A172 (cell line): ENCODE results near the gene TIMM8A. TPM values are rescaled to one million over a fixed set of nuclear protein-coding genes. Genes with fewer than 3 reads are reported as not detected.
A peak's percentile ranks its signal among the peaks of the same experiment; 100 is the strongest.

Source experiments
- DNase-seq: peaks from one replicate; pipeline ENCODE4 v3.0.0-alpha.2; 2015; ENCODE audit warnings: low spot score
- total RNA-seq: library from RNA; depleted of rRNA; stranded (reverse); fragments of >200 nt; shearing (Covaris generic); gene quantifications from 2 replicates; pipeline ENCODE4 v1.2.3, GENCODE V29; 2014; rRNA removed

Gene TIMM8A
- total RNA-seq = 1.8 and 3.4 TPM in 2 replicates

DNA sequence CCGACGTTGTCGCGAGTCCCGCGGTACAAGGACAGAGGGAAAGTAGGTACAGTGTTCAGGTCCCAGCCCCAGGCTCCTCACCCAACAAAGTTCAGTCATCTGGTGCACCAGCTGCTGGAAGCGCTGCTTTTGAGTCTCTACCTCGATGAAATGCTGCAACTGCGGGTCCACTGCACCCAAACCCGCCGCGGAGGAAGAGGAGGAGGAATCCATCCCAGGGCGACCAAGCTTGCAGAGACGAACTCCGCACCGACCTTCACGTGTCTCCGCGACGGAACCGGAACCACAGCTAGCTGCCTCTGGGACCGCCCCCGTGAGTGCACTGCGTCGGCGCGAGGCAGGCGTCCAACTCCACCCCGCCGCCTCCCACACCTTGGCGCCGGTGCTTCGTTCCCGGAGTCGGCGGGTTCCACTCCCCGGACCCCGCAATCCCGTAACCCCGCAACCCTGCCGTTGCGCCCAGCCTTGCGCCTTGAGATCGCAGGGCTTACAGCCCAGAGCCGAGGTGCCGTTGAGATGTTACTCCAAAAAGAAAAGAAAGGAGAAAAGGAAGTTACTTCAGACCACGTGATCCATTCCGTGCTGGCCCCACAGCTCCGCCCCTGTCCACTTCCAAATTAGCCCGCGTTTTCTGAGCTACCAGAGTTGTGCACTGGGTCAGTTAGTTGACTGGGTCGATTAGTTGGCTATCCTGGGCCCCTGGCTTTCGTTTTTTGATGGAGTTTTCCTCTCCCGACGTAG is at the start of gene TIMM8A:
TSS of gene TIMM8A (minus strand) at position 291 of the 741 bp plus-strand sequence. CDS start at position 213, 78 bp downstream.
- DNase-seq = peak; percentile 41

DNA sequence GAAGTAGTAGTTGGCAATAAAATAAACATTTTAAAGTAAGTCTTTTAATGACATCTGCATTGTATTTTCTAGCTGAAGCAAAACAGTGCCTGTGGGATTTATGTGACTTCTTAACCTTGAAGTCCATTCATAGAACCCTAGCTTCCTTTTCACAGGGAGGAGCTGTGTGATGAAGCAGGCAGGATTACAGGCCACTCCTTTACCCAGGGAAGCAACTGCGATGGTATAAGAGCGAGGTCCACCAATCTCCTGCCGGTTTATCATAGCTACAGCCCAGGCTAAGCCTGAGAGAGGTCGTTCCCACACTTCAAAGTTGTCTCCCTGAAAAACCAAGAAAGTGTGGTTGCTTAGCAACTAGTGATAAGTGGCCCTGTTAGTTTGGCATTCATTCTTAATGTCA is 49.2 kb upstream of the TIMM8A start:
- no peak for DNase-seq

DNA sequence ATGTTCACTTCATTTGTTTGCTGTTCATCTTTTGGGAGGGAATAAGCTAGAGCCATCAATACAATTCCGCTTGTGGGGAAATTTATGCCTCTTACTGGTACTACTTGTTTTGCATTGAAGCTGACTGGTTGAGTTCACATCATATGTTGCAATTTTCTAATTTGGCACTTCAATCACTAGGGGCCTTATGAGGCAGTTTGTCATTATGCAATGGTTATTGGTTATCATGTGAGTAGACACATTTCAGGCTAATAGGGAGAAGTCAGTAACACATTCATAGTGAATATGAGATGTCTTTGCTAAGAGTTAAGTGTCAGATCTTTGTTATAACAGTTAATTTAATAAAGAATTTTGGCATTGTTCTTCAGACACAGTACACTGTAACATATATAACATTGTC is 47.2 kb upstream of the TIMM8A start:
- DNase-seq = no peak

DNA sequence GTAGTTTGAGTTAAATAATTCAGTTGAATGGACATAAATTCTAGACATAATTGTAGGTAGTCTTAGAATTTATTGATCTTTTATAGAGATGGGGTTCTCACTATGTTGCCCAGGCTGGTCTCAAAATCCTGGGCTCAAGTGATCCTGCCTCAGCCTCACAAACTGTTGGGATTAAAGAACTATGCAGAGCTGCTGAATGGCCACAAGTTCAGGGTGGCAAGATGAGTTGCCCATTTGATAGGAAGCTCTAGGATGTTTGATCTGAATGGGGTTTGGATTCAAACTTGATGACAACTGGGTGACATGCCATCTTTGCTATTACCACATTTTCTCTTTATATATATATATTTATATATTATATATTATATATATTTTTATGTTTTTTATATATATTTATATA is 45.8 kb upstream of the TIMM8A start:
- DNase-seq = no peak

GRCh38 chrX:101393530-101394305 is 45.2 kb upstream of the TIMM8A start:
- no peak for DNase-seq

GRCh38 chrX:101391831-101392230 is 43.3 kb upstream of the TIMM8A start:
- no peak for DNase-seq

DNA sequence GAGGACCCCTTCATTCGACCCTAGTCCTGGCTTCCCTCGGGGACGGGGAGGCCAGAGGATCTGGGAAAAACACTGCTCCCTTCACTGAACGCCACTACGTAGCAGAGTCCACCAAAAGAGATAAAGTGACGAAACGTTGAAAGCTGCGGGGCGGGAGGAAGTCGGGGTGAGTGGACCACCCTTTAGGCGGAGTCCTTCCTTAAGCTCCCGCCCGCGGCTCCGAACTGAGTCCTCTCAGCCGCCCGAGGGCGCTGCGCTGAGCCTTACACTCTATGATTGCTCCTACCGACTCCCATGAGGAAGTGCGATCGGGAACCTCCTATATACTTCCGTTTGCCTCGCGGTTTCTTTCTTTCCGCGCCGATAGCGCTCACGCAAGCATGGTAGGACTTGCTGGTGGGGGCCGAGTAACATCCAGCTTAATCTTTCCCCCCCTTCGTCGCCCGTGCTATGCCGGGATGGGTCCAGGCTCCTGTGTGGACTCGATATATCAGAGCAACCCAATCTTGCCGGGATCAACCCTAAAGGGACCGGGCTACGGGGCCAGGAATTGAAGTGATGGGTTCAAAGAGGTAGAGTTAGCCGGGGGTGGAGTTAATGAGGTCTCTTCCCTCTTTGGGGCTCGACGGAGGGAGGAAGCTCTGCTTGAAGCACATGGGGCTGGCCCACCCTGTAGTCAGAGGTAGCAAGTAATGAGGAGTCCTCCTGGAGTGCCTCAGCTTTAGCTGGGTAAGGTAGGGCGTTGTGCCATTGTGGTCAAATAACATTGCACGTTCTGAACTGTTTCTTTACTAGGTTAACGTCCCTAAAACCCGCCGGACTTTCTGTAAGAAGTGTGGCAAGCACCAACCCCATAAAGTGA is 42.4 kb upstream of the TIMM8A start, which contains the start of gene RPL36A:
TSS of gene RPL36A (plus strand) at position 348 of the 862 bp plus-strand sequence. CDS start at position 381, 33 bp downstream.
- peak; percentile 66 for DNase-seq

DNA sequence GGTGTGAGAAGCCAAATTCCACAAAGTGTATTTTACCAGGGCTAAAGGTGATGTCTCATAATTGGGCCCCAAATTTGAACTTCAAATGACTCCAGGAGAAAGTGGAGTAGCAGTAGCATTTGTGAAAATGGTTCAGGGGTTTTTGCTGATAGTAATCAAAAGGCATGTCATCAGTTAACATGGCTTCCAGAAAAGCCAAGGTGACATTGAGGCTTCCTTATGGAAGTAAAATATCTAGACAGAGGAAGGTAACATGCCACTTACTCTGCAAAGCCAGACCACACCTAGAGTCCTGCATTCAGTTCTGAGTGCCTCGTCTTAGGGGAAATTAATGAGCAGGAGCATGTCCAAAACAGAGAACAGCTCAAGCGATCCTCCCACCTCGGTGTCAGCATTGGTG is 40.1 kb upstream of the TIMM8A start:
- DNase-seq = no peak

- no peak for DNase-seq
These were observed 38.0 kb upstream of the TIMM8A start for GRCh38 chrX:101386542-101386885.

DNA sequence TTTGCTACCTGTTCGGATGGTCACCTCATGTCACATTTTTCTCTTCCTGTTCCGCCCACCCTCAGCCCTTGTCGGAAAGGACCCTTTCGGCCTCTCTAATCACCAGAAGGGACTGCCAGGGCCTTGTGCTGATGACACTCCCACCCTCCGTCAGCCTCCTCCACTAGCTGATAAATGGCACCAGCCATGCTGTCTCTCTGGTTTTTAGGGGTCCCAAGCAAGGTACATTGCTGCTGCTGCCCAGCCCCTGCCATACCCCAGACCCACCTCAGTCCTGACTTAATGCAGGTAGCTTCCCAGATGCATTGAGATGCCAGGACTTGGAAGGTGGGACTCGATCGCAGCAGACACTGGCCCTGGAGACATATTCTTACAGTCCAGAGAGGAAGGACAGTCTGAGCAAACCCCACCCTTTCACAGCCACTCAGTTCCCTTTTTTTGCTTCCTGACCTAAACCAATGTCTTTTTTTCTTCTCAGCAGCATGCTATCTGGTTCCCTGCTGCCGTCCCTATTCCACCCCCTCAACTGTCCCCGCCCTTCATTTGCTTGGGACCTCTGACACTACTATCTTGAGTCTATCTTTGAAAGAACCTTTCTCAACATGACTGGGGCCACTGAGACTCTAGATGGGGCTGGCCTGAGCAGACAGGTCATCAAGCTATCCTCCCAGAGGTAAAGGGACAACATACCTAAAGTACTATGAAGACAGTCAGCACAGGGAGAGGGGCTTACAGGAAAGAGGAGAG is 37.4 kb upstream of the TIMM8A start, which contains the start of gene BTK:
TSS of gene BTK (minus strand) at position 397 of the 747 bp plus-strand sequence. CDS start 10,907 bp downstream, outside the sequence.
- DNase-seq = no peak

DNA sequence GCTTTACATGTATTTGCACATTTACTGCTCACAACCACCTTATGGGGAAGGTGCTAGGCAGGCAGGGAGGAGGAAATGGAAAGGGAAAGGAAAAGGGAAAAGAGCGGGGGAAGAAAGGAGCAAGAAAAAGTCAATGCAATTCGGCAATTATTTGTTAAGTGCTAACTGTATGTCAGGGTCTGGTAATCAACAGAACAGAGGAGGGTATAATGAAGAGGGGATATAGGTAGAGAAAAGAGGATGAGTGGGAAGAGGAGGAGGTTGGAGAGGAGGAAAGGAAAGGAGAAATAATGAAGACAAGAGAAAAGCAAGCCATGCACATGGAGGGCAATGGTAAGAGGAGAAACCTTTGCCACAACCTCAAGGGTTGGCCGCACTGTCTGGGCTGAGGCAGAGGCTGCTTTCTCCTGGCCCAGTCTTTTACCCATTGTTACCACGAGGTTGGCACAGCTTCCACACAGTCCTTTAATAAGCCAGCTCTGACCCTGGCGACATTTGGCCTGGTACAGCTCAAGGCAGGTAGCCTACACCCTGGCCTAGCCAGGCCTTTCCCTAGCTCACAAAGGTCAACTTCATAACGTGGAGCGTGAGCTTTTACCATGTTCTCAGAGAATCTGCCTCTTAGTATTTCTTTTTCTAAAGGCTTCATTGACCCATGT is 36.6 kb upstream of the TIMM8A start:
- DNase-seq = no peak

DNA sequence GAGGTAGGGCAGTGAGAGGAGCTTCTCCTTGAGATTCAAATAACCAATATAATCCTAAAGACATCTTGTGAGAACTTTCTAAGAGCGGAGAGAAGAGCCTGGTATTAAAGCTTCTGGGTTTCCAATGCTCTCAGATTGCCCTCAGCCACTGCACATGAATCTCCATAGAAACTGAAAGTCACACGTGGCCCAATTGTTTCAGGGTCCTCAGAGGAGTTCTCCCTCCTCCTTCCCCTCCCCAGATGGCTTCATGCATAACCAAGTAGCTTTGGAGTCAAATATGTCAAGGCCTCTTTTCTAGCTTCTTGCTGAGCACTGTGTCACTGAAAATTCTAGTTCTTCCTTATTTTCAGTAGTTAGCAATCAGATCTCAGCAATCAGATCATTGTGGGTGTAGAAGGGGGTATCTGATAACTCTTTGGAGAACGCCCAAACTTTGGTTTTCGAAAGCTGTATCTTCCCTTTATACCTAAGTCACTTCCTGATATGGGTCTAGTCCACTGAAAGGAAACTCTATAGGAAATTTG is 35.2 kb upstream of the TIMM8A start:
- DNase-seq = no peak

GRCh38 chrX:101377547-101377946 is 29.0 kb upstream of the TIMM8A start:
- no peak for DNase-seq

- DNase-seq = no peak
These were observed 22.5 kb upstream of the TIMM8A start for GRCh38 chrX:101370888-101371504.

DNA sequence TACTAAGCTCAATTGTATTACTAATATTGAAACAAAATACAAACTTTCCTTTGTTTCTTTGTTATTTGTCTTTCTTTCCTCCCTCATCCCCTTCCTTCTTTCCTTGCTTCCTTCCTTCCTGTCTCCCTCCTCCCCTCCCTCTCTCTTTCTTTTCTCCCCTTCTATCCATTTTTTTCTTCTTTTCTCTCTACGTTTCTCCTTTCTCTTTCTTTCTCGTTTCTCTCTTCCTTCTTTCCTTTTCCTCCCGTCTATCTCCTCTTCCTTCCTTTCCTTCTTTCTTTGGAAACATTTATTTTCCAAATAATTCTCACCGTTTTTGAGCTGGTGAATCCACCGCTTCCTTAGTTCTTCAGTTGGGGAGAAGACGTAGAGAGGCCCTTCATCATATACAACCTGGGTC is 21.1 kb upstream of the TIMM8A start:
- no peak for DNase-seq

- DNase-seq = no peak
These were observed 20.3 kb upstream of the TIMM8A start for GRCh38 chrX:101368800-101369199.

- DNase-seq = no peak
These were observed 16.8 kb upstream of the TIMM8A start for GRCh38 chrX:101365301-101365795.

DNA sequence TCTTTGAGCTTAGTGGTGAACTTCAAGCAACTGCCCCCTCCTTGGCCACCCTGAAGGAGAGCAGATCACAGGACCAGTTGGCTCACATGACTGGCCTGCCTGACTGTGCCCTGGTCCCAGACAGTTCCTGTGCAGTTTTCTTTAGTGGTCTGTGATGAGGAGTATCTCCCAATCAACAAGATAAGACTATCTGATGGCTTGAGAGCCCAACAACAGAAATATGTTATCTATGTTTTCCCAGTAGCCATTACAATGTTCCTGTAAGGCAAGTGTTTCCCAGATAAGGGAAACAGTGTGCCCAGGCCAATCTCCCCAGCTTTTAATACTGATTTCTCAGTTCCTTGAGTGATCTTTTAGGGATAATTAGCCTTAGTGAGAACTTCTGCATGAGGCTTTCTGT is 14.2 kb upstream of the TIMM8A start:
- no peak for DNase-seq

GRCh38 chrX:101362116-101362515 is 13.6 kb upstream of the TIMM8A start:
- DNase-seq = no peak

DNA sequence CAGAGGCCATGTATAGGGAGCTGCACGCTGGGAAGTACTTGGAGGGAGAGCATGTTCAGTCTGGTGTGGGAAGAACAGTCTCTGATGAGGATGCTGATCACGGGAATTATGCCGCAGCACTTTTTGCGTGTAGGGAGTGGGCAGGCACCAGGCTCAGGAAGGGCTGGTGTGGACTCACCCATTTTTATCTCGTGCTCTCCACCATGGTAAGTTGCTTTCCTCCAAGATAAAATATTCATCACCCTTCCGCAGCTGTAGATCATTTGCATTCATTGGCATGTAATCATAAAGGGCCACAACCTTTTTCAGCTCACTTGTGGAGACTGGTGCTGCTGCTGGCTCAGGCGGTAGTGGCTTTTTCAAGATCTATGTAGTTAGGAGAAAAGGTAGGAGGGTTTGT is 11.8 kb upstream of the TIMM8A start:
- DNase-seq = no peak
